Vagina (tissue), 2 donors: ENCODE measurements around the gene FLNB. TPM values are rescaled to one million over a fixed set of nuclear protein-coding genes. Genes with fewer than 3 reads are reported as not detected.

Experiments
- DNase-seq, 2 donors: peaks; one replicate each; pipeline ENCODE4 v3.0.0-alpha.2; 2017; ENCODE audit errors: extremely low spot score in 2 of 2
- H3K27ac ChIP-seq: fragments of 200-600 bp; sonication (generic); one replicate; pipeline ENCODE4 v1.5.1; 2019
- H3K27me3 ChIP-seq: fragments of 200-600 bp; sonication (generic); one replicate; pipeline ENCODE4 v1.5.1; 2019
- H3K36me3 ChIP-seq, 2 donors: fragments of 200-600 bp; sonication (generic); one replicate each; pipeline ENCODE4 v1.5.1; 2017 to 2019
- H3K4me1 ChIP-seq: fragments of 200-600 bp; sonication (generic); one replicate; pipeline ENCODE4 v1.5.1; 2019
- H3K4me3 ChIP-seq, 2 donors: fragments of 200-600 bp; sonication (generic); 1 replicate in 1 of 2; 2 replicates in 1 of 2; pipeline ENCODE4 v1.5.1; 2016 to 2019
- H3K9me3 ChIP-seq: fragments of 200-600 bp; sonication (generic); one replicate; pipeline ENCODE4 v1.5.1; 2019
- POLR2A ChIP-seq, 2 donors: fragments of 450-650 bp; IDR thresholded peaks; one replicate each; pipeline ENCODE4 v1.6.1; 2017; ENCODE audit warnings: antibody characterized with exemption in 2 of 2, mild to moderate bottlenecking in 2 of 2, moderate library complexity in 2 of 2
- POLR2AphosphoS5 ChIP-seq, 2 donors: sonication (generic); formaldehyde crosslinking; IDR thresholded peaks; one replicate each; pipeline ENCODE4 v1.9.0; 2017; ENCODE audit warnings: antibody characterized with exemption in 2 of 2, mild to moderate bottlenecking in 2 of 2, low read depth in 1 of 2; ENCODE audit not compliant: insufficient read depth in 1 of 2
- intact Hi-C: fragments of 100-400 bp; cut with DNase I; formaldehyde crosslinking; loops from one replicate; pipeline ENCODE4 v1.15.1; 2023
- total RNA-seq: library from RNA; depleted of rRNA; stranded (reverse); fragments of >200 nt; gene quantifications from one replicate; pipeline ENCODE4 v1.2.3, GENCODE V29; 2016
- TF ChIP-seq, protein P1 (sequence below), 3 experiments: fragments of 450-650 bp in 2 of 3; fragments of 200-600 bp in 1 of 3; sonication (generic) in 1 of 3; IDR thresholded peaks; one replicate each; pipeline ENCODE4 v1.5.1; 2017 to 2019; ENCODE audit warnings: antibody characterized with exemption in 3 of 3, mild to moderate bottlenecking in 2 of 3, moderate library complexity in 2 of 3

FLNB gene
- total RNA-seq, 1 donor from 2014 or later, result 147 TPM

DNA sequence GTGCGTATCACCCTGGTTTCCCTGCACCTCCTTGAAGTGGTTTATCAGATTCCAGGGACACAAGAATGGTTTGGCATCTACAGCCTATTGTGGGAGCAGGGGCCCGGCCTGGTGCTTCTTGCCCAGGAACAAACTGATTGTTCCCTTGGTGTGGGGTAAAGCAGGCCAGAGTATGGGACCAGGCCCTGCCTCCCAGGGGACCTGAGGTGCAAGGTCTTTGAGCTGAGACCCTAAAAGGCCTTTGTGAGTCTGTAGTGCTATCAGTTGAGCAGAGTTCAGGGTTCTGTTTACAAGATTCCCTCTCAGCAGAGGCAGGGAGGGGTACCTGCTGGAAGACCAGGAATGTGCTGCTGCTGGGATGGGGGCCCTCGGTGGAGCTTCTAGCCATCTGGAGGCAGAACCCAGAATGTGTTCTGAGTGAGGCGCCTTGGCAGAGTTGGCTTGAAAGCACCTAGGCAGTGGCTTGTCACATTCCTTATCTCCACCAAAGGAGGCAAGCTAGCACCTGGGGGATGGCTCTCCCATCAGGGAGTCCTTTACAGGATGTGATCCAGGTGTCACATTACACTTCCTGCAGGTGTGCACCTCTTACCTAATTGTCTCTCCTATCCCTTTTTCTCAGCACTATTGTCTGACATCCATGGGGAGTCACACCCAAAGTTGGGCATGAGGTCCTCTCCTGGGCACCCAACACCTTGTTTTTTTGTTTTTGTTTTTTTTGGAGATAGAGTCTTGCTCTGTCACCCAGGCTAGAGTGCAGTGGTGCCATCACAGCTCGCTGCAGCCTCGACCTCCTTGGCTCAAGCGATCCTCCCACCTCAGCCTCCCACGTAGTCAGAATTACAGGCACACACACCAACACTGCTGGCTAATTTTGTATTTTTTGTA, 13.1 kb downstream of the FLNB start:
- no peak overlapping the region for H3K4me3 ChIP-seq
- intact Hi-C loops, result no loop called here
- no peak for DNase-seq
- TF ChIP-seq, protein P1, sequence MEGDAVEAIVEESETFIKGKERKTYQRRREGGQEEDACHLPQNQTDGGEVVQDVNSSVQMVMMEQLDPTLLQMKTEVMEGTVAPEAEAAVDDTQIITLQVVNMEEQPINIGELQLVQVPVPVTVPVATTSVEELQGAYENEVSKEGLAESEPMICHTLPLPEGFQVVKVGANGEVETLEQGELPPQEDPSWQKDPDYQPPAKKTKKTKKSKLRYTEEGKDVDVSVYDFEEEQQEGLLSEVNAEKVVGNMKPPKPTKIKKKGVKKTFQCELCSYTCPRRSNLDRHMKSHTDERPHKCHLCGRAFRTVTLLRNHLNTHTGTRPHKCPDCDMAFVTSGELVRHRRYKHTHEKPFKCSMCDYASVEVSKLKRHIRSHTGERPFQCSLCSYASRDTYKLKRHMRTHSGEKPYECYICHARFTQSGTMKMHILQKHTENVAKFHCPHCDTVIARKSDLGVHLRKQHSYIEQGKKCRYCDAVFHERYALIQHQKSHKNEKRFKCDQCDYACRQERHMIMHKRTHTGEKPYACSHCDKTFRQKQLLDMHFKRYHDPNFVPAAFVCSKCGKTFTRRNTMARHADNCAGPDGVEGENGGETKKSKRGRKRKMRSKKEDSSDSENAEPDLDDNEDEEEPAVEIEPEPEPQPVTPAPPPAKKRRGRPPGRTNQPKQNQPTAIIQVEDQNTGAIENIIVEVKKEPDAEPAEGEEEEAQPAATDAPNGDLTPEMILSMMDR (IDR thresholded peaks at IDR 0.05), result no peak
- TF ChIP-seq POLR2A (IDR thresholded peaks at IDR 0.05), result no peak
- TF ChIP-seq POLR2AphosphoS5 (IDR thresholded peaks at IDR 0.05; ENCODE audit: insufficient read depth in 1 of 2, low read depth in 1 of 2), result no peak
- no peaks in the 10 kb centered on the region for H3K9me3 ChIP-seq
- H3K36me3 ChIP-seq, result no peaks in the 10 kb centered on the region
- no peaks in the 10 kb centered on the region for H3K27me3 ChIP-seq
- H3K4me1 ChIP-seq, result peaks cover 83% of the 10 kb centered on the region
- H3K27ac ChIP-seq, result peak overlapping the region; percentile 61

DNA sequence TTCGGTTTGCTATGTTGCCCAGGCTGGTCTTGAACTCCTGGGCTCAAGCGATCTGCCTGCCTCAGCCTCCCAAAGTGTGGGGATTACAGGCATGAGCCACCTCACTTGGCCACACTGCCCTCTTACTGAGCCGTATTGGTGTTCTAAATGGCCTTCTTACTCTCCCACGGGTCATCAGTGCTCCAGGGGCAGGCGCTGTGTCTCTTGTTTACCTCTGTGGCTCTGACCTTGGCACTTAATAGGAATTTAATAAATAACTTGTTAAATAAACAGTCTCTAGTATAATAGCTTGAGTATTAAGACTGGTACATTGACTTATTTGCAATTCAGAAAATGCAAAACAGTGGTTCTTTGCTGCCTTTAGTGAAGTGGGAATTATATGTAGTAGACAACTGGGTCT, 13.7 kb downstream of the FLNB start:
- H3K4me3 ChIP-seq, result no peak overlapping the region
- no peaks in the 10 kb centered on the region for H3K27me3 ChIP-seq
- H3K4me1 ChIP-seq, result peaks cover 90% of the 10 kb centered on the region
- no peaks in the 10 kb centered on the region for H3K36me3 ChIP-seq
- DNase-seq, result no peak
- H3K27ac ChIP-seq, result no peak overlapping the region
- intact Hi-C loops, result no loop called here
- TF ChIP-seq POLR2A (IDR thresholded peaks at IDR 0.05) (no peak), POLR2AphosphoS5 (IDR thresholded peaks at IDR 0.05; ENCODE audit: insufficient read depth in 1 of 2, low read depth in 1 of 2) (no peak)
- TF ChIP-seq, protein P1 (IDR thresholded peaks at IDR 0.05), result no peak
- H3K9me3 ChIP-seq, result no peaks in the 10 kb centered on the region

DNA sequence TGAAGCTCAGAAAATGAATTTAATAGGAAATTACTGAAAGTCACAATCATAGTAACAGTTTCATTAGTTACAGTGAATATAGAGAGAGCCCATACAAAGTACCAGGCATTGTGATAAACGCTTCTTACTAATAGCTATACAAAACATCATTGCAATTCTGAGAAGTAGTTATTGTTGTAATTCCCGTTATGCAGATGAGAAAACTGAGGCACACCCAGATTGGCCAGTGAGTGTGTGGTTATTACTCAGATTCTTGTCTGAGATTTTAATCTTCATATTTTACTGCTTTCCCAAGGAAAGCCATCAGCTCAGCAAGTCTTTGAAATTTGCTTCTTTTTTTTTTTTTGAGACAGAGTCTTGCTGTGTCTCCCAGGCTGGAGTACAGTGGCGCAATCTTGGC, 14.3 kb downstream of the FLNB start:
- H3K27me3 ChIP-seq, result no peaks in the 10 kb centered on the region
- no peak for TF ChIP-seq POLR2A (IDR thresholded peaks at IDR 0.05)
- TF ChIP-seq POLR2AphosphoS5 (IDR thresholded peaks at IDR 0.05; ENCODE audit: insufficient read depth in 1 of 2, low read depth in 1 of 2), result no peak
- TF ChIP-seq, protein P1 (IDR thresholded peaks at IDR 0.05), result no peak
- H3K36me3 ChIP-seq, result no peaks in the 10 kb centered on the region
- no peak overlapping the region for H3K4me3 ChIP-seq
- H3K27ac ChIP-seq, result no peak overlapping the region
- no peak for DNase-seq
- H3K4me1 ChIP-seq, result peaks cover 86% of the 10 kb centered on the region
- no peaks in the 10 kb centered on the region for H3K9me3 ChIP-seq
- intact Hi-C loops, result no loop called here

DNA sequence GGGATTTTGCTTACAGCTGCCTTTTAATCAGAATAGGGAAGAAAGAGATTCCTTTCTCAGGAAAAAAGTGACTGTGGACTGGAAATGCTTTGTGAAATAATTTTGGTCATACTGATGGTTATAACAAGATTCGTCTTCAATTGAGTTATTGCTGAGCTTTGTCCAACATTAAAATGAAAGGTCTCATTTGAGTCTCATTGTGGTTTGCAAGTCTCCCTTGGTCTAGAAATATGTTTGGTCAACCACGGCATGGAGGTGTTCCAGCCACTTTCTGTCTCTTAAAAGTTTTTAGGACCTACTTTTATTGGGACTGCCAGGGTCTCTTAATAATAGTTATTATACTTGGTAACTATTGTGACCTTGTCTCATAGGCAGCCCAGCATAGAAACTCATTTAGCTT, 15.3 kb downstream of the FLNB start:
- intact Hi-C loops, result no loop called here
- Histone ChIP-seq H3K4me1 (peaks cover 76% of the 10 kb centered on the region), H3K27me3 (no peaks in the 10 kb centered on the region), H3K9me3 (no peaks in the 10 kb centered on the region), H3K27ac (no peak overlapping the region), H3K4me3 (no peak overlapping the region), H3K36me3 (no peaks in the 10 kb centered on the region)
- TF ChIP-seq POLR2AphosphoS5 (IDR thresholded peaks at IDR 0.05; ENCODE audit: insufficient read depth in 1 of 2, low read depth in 1 of 2) (no peak), POLR2A (IDR thresholded peaks at IDR 0.05) (no peak)
- TF ChIP-seq, protein P1 (IDR thresholded peaks at IDR 0.05), result no peak
- no peak for DNase-seq

DNA sequence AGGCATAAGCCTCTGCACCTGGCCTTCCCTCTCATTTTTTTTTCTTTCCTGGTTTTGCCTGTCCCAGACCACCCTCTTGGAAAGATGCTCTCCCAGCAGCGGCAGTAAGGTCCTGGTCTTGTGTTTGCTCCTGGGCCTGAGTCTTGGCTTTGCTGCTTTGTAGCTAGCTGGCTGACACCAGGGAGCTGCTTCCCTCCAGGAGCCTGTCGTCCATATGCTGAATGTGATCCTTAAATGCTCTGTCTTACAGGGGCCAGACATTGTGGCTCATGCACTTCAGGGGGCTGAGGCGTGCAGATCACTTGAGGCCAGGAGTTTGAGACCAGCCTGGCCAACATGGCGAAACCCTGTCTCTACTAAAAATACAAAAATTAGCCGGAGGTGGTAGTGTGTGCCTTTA, 17.2 kb downstream of the FLNB start:
- intact Hi-C loops, result no loop called here
- no peak overlapping the region for H3K27ac ChIP-seq

More for the DNA sequence above, 17.2 kb downstream of the FLNB start:
- Histone ChIP-seq H3K4me1 (peaks cover 57% of the 10 kb centered on the region), H3K9me3 (no peaks in the 10 kb centered on the region), H3K4me3 (no peak overlapping the region), H3K27me3 (no peaks in the 10 kb centered on the region), H3K36me3 (no peaks in the 10 kb centered on the region)
- DNase-seq, result no peak
- TF ChIP-seq, protein P1 (IDR thresholded peaks at IDR 0.05), result no peak
- no peak for TF ChIP-seq POLR2A (IDR thresholded peaks at IDR 0.05)
- TF ChIP-seq POLR2AphosphoS5 (IDR thresholded peaks at IDR 0.05; ENCODE audit: insufficient read depth in 1 of 2, low read depth in 1 of 2), result no peak
